ENCODE measurements around the gene FLCN. TPM values are rescaled to one million over a fixed set of nuclear protein-coding genes. Genes with fewer than 3 reads are reported as not detected.

The FLCN gene
- polyA plus RNA-seq, 2 of the 4 experiments (the other 2 are of a cell fraction) = 14.2 to 25.1 TPM

GRCh38 chr17:17164676-17165075 is 72.3 kb downstream of the FLCN start:
- TF ChIP-seq CTCF (IDR thresholded peaks at IDR 0.05) (no peak), TFCP2L1 (CRISPR knock-in tag; IDR thresholded peaks at IDR 0.05) (no peak), ZSCAN20 (CRISPR knock-in tag; IDR thresholded peaks at IDR 0.05) (no peak), HOXB13 (CRISPR knock-in tag; IDR thresholded peaks at IDR 0.05; ENCODE audit: low read depth) (no peak), E2F6 (IDR thresholded peaks at IDR 0.05; ENCODE audit: borderline replicate concordance, low read depth) (no peak), JUN (IDR thresholded peaks at IDR 0.05) (no peak), RAD21 (conservative IDR thresholded peaks at IDR 0.05 in 1 of 2, IDR thresholded peaks at IDR 0.05 in 1 of 2) (no peak), KDM1A (IDR thresholded peaks at IDR 0.05; ENCODE audit: low read depth) (no peak)
- FAIRE-seq (no peak), ATAC-seq (no peak), DNase-seq (ENCODE audit: low read depth in 1 of 2, low spot score in 1 of 2) (no peak)
- H3K9me3 ChIP-seq = no peaks in the 10 kb centered on the region
- CTCF ChIA-PET = interaction anchor here (1.2 to 4.0 kb wide), 5 partner anchors 11 to 164 kb away, joined by 3 to 19 read pairs (median 6); no protein-coding TSS in a partner anchor
- no peak overlapping the region for H3K27ac ChIP-seq
- no peak overlapping the region for H3K4me2 ChIP-seq
- no peak overlapping the region for H3K4me3 ChIP-seq
- POLR2A ChIA-PET = no interaction called here
- 95% methylated on average over 17 of the region's 17 CpGs for WGBS (ENCODE audit: missing lambda C conversion rate)
- no peaks in the 10 kb centered on the region for H3K4me1 ChIP-seq

- ChIA-PET POLR2A (no interaction called here), CTCF (interaction anchor here (1.2 to 4.0 kb wide), 5 partner anchors 12 to 164 kb away, joined by 3 to 19 read pairs (median 6); no protein-coding TSS in a partner anchor)
- 97% methylated on average over 25 of the region's 25 CpGs for WGBS (ENCODE audit: missing lambda C conversion rate)
- Histone ChIP-seq H3K4me1 (no peaks in the 10 kb centered on the region), H3K4me2 (no peak overlapping the region), H3K4me3 (no peak overlapping the region), H3K27ac (no peak overlapping the region), H3K9me3 (no peaks in the 10 kb centered on the region)
- FAIRE-seq (no peak), DNase-seq (ENCODE audit: low read depth in 1 of 2, low spot score in 1 of 2) (no peak), ATAC-seq (no peak)
- TF ChIP-seq FOSL2 (IDR thresholded peaks at IDR 0.05) (no peak), FOSL2 (CRISPR knock-in tag; IDR thresholded peaks at IDR 0.05) (no peak), NFE2L2 (conservative IDR thresholded peaks at IDR 0.05; ENCODE audit: low read length) (no peak), HES2 (IDR thresholded peaks at IDR 0.05) (no peak)
These were observed 72.8 kb downstream of the FLCN start for GRCh38 chr17:17164156-17164555.

Small RNA genes within 50 kb of the gene (small RNA-seq; reads per million reads assigned to genes)
- 0 reads per million in 6 experiments for gene RNU6-767P

Other genes starting within 250 kb of the FLCN start
- gene MPRIP, start 194.7 kb downstream of the FLCN start, polyA plus RNA-seq (2011; rRNA removed) = 147 and 200 TPM in 2 replicates
- gene MPRIP, start 194.7 kb downstream of the FLCN start, polyA plus RNA-seq (2017; fragmentation: RNase III; extraction: RNeasy Plus Mini Kit Qiagen cat#74134 plus additional on column Dnase treatment) = 192 to 240 TPM (median 228 TPM) in 3 replicates
- gene PLD6, start 30.8 kb downstream of the FLCN start, polyA plus RNA-seq (2011; rRNA removed) = 5.4 and 5.7 TPM in 2 replicates
- gene PLD6, start 30.8 kb downstream of the FLCN start, polyA plus RNA-seq (2017; fragmentation: RNase III; extraction: RNeasy Plus Mini Kit Qiagen cat#74134 plus additional on column Dnase treatment) = 5.6 to 6.6 TPM (median 5.6 TPM) in 3 replicates
- 204 and 209 TPM in 2 replicates for gene COPS3, start 44.1 kb upstream of the FLCN start, polyA plus RNA-seq (2011; rRNA removed)
- gene COPS3, start 44.1 kb upstream of the FLCN start, polyA plus RNA-seq (2017; fragmentation: RNase III; extraction: RNeasy Plus Mini Kit Qiagen cat#74134 plus additional on column Dnase treatment) = 144 to 164 TPM (median 149 TPM) in 3 replicates
- 5.3 and 6.5 TPM in 2 replicates for gene NT5M, start 66.2 kb upstream of the FLCN start, polyA plus RNA-seq (2011; rRNA removed)
- 4.2 to 6.3 TPM (median 5.9 TPM) in 3 replicates for gene NT5M, start 66.2 kb upstream of the FLCN start, polyA plus RNA-seq (2017; fragmentation: RNase III; extraction: RNeasy Plus Mini Kit Qiagen cat#74134 plus additional on column Dnase treatment)
- gene MED9, start 239.8 kb upstream of the FLCN start, polyA plus RNA-seq (2011; rRNA removed) = 13.0 and 15.2 TPM in 2 replicates
- gene MED9, start 239.8 kb upstream of the FLCN start, polyA plus RNA-seq (2017; fragmentation: RNase III; extraction: RNeasy Plus Mini Kit Qiagen cat#74134 plus additional on column Dnase treatment) = 15.9 to 17.4 TPM (median 17.4 TPM) in 3 replicates

Data from A549 (cell line).